Measurements from ENCODE around the gene ILF3. TPM values are rescaled to one million over a fixed set of nuclear protein-coding genes. Genes with fewer than 3 reads are reported as not detected.

Gene ILF3
- total and polyA plus RNA-seq, 11 donors, result 45.7 to 140 (median 110) TPM

GRCh38 chr19:10615429-10616023 is 38.6 kb upstream of the ILF3 start:
- peaks cover 7 to 54% (median 36%) of the 10 kb centered on the region in 12 donors for H3K4me1 ChIP-seq
- H3K9me3 ChIP-seq, result no peaks in the 10 kb centered on the region
- TF ChIP-seq CTCF (IDR thresholded peaks at IDR 0.05) (no peak), POLR2A (IDR thresholded peaks at IDR 0.05) (no peak)
- no peak overlapping the region for H3K4me3 ChIP-seq
- intact Hi-C loops (cut with DNase I), result no loop called here
- DNase-seq (no peak), ATAC-seq (no peak)
- H3K36me3 ChIP-seq, result peaks cover 0 to 6% (median 0%) of the 10 kb centered on the region in 9 donors
- peak overlapping the region in 4 of 12 donors; percentile 13 to 49 (median 35) for H3K27ac ChIP-seq
- WGBS, 4 donors, result 77 to 90% (median 78%) methylated on average over 14 of the region's 14 CpGs
- no peaks in the 10 kb centered on the region for H3K27me3 ChIP-seq

- H3K4me1 ChIP-seq, result peaks cover 7 to 37% (median 21%) of the 10 kb centered on the region in 12 donors
- H3K27ac ChIP-seq, result peak overlapping the region in 1 of 12 donors; percentile 22
- no peaks in the 10 kb centered on the region for H3K27me3 ChIP-seq
- H3K4me3 ChIP-seq, result no peak overlapping the region
- intact Hi-C loops (cut with DNase I), result no loop called here
- WGBS, 4 donors, result 91 to 94% (median 92%) methylated on average over 15 of the region's 15 CpGs
- TF ChIP-seq CTCF (IDR thresholded peaks at IDR 0.05), result no peak
- TF ChIP-seq POLR2A (IDR thresholded peaks at IDR 0.05), result no peak
- H3K36me3 ChIP-seq, result peaks cover 0 to 8% (median 0%) of the 10 kb centered on the region in 9 donors
- no peak for ATAC-seq
- H3K9me3 ChIP-seq, result no peaks in the 10 kb centered on the region
- no peak for DNase-seq
Observed at GRCh38 chr19:10617409-10618121, 36.6 kb upstream of the ILF3 start.

GRCh38 chr19:10618846-10619245 is 35.3 kb upstream of the ILF3 start:
- H3K4me3 ChIP-seq, result no peak overlapping the region
- H3K4me1 ChIP-seq, result peaks cover 0 to 35% (median 10%) of the 10 kb centered on the region in 12 donors
- H3K9me3 ChIP-seq, result no peaks in the 10 kb centered on the region
- H3K36me3 ChIP-seq, result peaks cover 0 to 8% (median 0%) of the 10 kb centered on the region in 9 donors
- TF ChIP-seq POLR2A (IDR thresholded peaks at IDR 0.05) (no peak), CTCF (IDR thresholded peaks at IDR 0.05) (no peak)
- H3K27me3 ChIP-seq, result no peaks in the 10 kb centered on the region
- intact Hi-C loops (cut with DNase I), result no loop called here
- WGBS, 4 donors, result 95 to 98% (median 97%) methylated on average over 8 of the region's 8 CpGs
- no peak for ATAC-seq
- DNase-seq, result no peak
- H3K27ac ChIP-seq, result no peak overlapping the region

GRCh38 chr19:10620786-10621185 is 33.4 kb upstream of the ILF3 start:
- Histone ChIP-seq H3K9me3 (no peaks in the 10 kb centered on the region), H3K27ac (no peak overlapping the region), H3K4me3 (no peak overlapping the region), H3K27me3 (no peaks in the 10 kb centered on the region), H3K4me1 (peaks cover 0 to 45% (median 19%) of the 10 kb centered on the region in 12 donors), H3K36me3 (peaks cover 0 to 8% (median 0%) of the 10 kb centered on the region in 9 donors)
- no peak for DNase-seq
- no peak for ATAC-seq
- intact Hi-C loops (cut with DNase I), result no loop called here
- TF ChIP-seq POLR2A (IDR thresholded peaks at IDR 0.05) (no peak), CTCF (IDR thresholded peaks at IDR 0.05) (no peak)
- WGBS, 4 donors, result 95 to 98% (median 98%) methylated on average over 4 of the region's 4 CpGs
